Ishikawa (cell line): ENCODE results near the gene SLC48A1.

Experiments used
- CEBPB ChIP-seq: IDR thresholded peaks from 2 replicates; pipeline ENCODE4 v1.6.1; 2012
- FOXM1 ChIP-seq: IDR thresholded peaks from 2 replicates; pipeline ENCODE4 v1.6.1; 2012; ENCODE audit warnings: low read depth, borderline replicate concordance
- TAF1 ChIP-seq: IDR thresholded peaks from 2 replicates; pipeline ENCODE4 v1.6.1; 2012; ENCODE audit warnings: low read depth, mild to moderate bottlenecking
- YY1 ChIP-seq: IDR thresholded peaks from 2 replicates; pipeline ENCODE4 v1.6.1; 2012; ENCODE audit warnings: low read depth
- TF ChIP-seq, protein P1 (sequence below): IDR thresholded peaks from 2 replicates; pipeline ENCODE4 v1.6.1; 2012
- TF ChIP-seq, protein P2 (sequence below): IDR thresholded peaks from 2 replicates; pipeline ENCODE4 v1.6.1; 2012; ENCODE audit warnings: low read depth, mild to moderate bottlenecking

DNA sequence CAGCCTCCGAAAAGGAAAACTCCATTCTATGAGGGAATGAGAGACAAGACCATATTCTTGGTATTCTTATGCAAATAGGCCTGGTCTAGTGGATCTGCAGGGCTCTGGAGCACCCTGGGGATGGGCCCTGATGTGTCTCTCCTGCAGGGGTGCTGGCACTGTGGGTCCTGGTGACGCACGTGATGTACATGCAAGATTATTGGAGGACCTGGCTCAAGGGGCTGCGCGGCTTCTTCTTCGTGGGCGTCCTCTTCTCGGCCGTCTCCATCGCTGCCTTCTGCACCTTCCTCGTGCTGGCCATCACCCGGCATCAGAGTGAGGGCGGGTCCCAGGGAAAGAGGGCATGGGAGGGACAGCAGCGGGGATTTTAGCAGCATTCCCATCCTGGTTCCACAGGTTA, 5.8 kb downstream of the SLC48A1 start:
- TF ChIP-seq FOXM1 (no peak), TAF1 (no peak), YY1 (no peak), CEBPB (no peak)
- TF ChIP-seq, protein P1, sequence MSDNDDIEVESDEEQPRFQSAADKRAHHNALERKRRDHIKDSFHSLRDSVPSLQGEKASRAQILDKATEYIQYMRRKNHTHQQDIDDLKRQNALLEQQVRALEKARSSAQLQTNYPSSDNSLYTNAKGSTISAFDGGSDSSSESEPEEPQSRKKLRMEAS = no peak
- TF ChIP-seq, protein P2, sequence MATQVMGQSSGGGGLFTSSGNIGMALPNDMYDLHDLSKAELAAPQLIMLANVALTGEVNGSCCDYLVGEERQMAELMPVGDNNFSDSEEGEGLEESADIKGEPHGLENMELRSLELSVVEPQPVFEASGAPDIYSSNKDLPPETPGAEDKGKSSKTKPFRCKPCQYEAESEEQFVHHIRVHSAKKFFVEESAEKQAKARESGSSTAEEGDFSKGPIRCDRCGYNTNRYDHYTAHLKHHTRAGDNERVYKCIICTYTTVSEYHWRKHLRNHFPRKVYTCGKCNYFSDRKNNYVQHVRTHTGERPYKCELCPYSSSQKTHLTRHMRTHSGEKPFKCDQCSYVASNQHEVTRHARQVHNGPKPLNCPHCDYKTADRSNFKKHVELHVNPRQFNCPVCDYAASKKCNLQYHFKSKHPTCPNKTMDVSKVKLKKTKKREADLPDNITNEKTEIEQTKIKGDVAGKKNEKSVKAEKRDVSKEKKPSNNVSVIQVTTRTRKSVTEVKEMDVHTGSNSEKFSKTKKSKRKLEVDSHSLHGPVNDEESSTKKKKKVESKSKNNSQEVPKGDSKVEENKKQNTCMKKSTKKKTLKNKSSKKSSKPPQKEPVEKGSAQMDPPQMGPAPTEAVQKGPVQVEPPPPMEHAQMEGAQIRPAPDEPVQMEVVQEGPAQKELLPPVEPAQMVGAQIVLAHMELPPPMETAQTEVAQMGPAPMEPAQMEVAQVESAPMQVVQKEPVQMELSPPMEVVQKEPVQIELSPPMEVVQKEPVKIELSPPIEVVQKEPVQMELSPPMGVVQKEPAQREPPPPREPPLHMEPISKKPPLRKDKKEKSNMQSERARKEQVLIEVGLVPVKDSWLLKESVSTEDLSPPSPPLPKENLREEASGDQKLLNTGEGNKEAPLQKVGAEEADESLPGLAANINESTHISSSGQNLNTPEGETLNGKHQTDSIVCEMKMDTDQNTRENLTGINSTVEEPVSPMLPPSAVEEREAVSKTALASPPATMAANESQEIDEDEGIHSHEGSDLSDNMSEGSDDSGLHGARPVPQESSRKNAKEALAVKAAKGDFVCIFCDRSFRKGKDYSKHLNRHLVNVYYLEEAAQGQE = no peak
